SK-N-SH (cell line): ENCODE data around the gene LIMA1. TPM values are rescaled to one million over a fixed set of nuclear protein-coding genes. Genes with fewer than 3 reads are reported as not detected.
"Not testable (repeated sequence)": the region's sequence is repeated elsewhere in the genome, so short reads cannot be mapped to it uniquely, and the experiment has no call there.

Experiments used
- CTCF ChIA-PET: fragments of 300-600, 350-600 bp; formaldehyde crosslinking; extraction: SDS; loops from one replicate; lab custom pipeline; 2021; lab: Yijun Ruan, JAX
- POLR2A ChIA-PET: fragments of 350-600 bp; sonication (Branson Sonifier 250); formaldehyde crosslinking; extraction: SDS; loops from one replicate; lab custom pipeline; 2020; ENCODE audit warnings: antibody characterized with exemption, inconsistent platforms; lab: Yijun Ruan, JAX
- DNase-seq: peaks from one replicate; pipeline ENCODE4 v3.0.0; 2012
- H2AFZ ChIP-seq: fragments of 200-600 bp; sonication (generic); 2 replicates; pipeline ENCODE4 v1.8.1; 2016; ENCODE audit warnings: antibody characterized with exemption, mild to moderate bottlenecking, low read depth
- H3F3A ChIP-seq: fragments of 200-600 bp; sonication (generic); replicated peaks from 2 replicates; pipeline ENCODE3; 2016; ENCODE audit warnings: antibody characterized with exemption, mild to moderate bottlenecking; ENCODE audit not compliant: insufficient read depth
- H3K27ac ChIP-seq, 2 experiments: fragments of 200-500 bp in 1 of 2; fragments of 200-600 bp in 1 of 2; sonication (Bioruptor generic) in 1 of 2; sonication (generic), shearing (Covaris generic) in 1 of 2; 2 replicates each; pipeline versions ENCODE4 v1.5.1 to v1.6.1; 2014 to 2016; ENCODE audit warnings: low read depth in 2 of 2, inconsistent platforms in 1 of 2, low read length in 1 of 2, mild to moderate bottlenecking in 1 of 2, mixed read lengths in 1 of 2
- H3K27me3 ChIP-seq: fragments of 200-600 bp; sonication (generic), shearing (Covaris generic); 2 replicates; pipeline ENCODE4 v1.6.1; 2016; ENCODE audit warnings: mixed run types; ENCODE audit not compliant: insufficient read depth
- H3K36me3 ChIP-seq, 2 experiments: fragments of 200-500 bp in 1 of 2; fragments of 200-600 bp in 1 of 2; sonication (Bioruptor generic) in 1 of 2; sonication (generic) in 1 of 2; replicated peaks in 1 of 2; 2 replicates each; pipeline versions ENCODE3 to v1.5.1; 2014 to 2016; ENCODE audit warnings: low read length in 1 of 2, mild to moderate bottlenecking in 1 of 2; ENCODE audit not compliant: insufficient read depth in 2 of 2, control insufficient read depth in 1 of 2
- H3K4me1 ChIP-seq, 2 experiments: fragments of 200-500 bp in 1 of 2; fragments of 200-600 bp in 1 of 2; sonication (Bioruptor generic) in 1 of 2; sonication (generic), shearing (Covaris generic) in 1 of 2; 2 replicates each; pipeline versions ENCODE4 v1.5.1 to v1.6.1; 2014 to 2016; ENCODE audit warnings: low read depth in 1 of 2, low read length in 1 of 2, mixed run types in 1 of 2; ENCODE audit not compliant: insufficient read depth in 2 of 2, control insufficient read depth in 1 of 2
- H3K4me2 ChIP-seq: fragments of 200-600 bp; sonication (generic), shearing (Covaris generic); 2 replicates; pipeline ENCODE4 v1.6.1; 2017; ENCODE audit warnings: mixed run types
- H3K4me3 ChIP-seq, 2 experiments: fragments of 200-500 bp in 1 of 2; fragments of 200-600 bp in 1 of 2; sonication (Bioruptor generic) in 1 of 2; sonication (generic), shearing (Covaris generic) in 1 of 2; 2 replicates each; pipeline versions ENCODE4 v1.5.1 to v1.8.1; 2014 to 2016; ENCODE audit warnings: low read depth in 2 of 2, inconsistent platforms in 1 of 2, low read length in 1 of 2, mild to moderate bottlenecking in 1 of 2, mixed read lengths in 1 of 2, moderate library complexity in 1 of 2
- H3K79me2 ChIP-seq: fragments of 200-600 bp; sonication (generic); 2 replicates; pipeline ENCODE4 v1.8.1; 2017; ENCODE audit warnings: mild to moderate bottlenecking; ENCODE audit not compliant: insufficient read depth
- H3K9ac ChIP-seq: fragments of 200-600 bp; sonication (generic); 2 replicates; pipeline ENCODE4 v1.6.1; 2017; ENCODE audit warnings: mixed run types
- H3K9me2 ChIP-seq: fragments of 200-600 bp; sonication (generic); 2 replicates; pipeline ENCODE4 v1.6.1; 2017; ENCODE audit warnings: mixed run types
- H3K9me3 ChIP-seq: fragments of 200-600 bp; sonication (generic); 2 replicates; pipeline ENCODE4 v1.6.1; 2017; ENCODE audit warnings: mixed run types, mild to moderate bottlenecking, moderate library complexity
- H4K20me1 ChIP-seq: fragments of 200-600 bp; sonication (generic); 2 replicates; pipeline ENCODE4 v1.6.1; 2017; ENCODE audit warnings: mild to moderate bottlenecking, mixed run types; ENCODE audit not compliant: insufficient read depth
- ELF1 ChIP-seq: IDR thresholded peaks from 2 replicates; pipeline ENCODE4 v1.4.0; 2012
- GATA2 ChIP-seq: sonication (generic); formaldehyde crosslinking; IDR thresholded peaks from 2 replicates; pipeline ENCODE4 v1.5.0; 2020; ENCODE audit warnings: mild to moderate bottlenecking, missing genetic modification reagents
- RCOR1 ChIP-seq: fragments of 150-350 bp; IDR thresholded peaks from 2 replicates; pipeline ENCODE4 v1.6.1; 2017; ENCODE audit warnings: antibody characterized with exemption, low read length
- RFX5 ChIP-seq: IDR thresholded peaks from 2 replicates; pipeline ENCODE4 v1.6.1; 2012; ENCODE audit warnings: mild to moderate bottlenecking, improper control_type of control experiment, low read length
- SIN3A ChIP-seq: IDR thresholded peaks from 2 replicates; pipeline ENCODE4 v1.6.1; 2012; ENCODE audit warnings: low read depth, mild to moderate bottlenecking, low read length, moderate library complexity, borderline replicate concordance
- WGBS: methylation state at CpG from one replicate; pipeline ENCODE4 v1.1.6; 2017; ENCODE audit warnings: low lambda C conversion rate; 5-methylcytosine and 5-hydroxymethylcytosine counted together
- polyA plus RNA-seq, 3 experiments: library from polyadenylated mRNA; depleted of rRNA; stranded (reverse); fragments of >200 nt; gene quantifications; 2 replicates each; pipeline ENCODE4 v1.2.3, GENCODE V29; 2012
- TF ChIP-seq, protein P1 (sequence below): IDR thresholded peaks from 2 replicates; pipeline ENCODE4; 2012
- TF ChIP-seq, protein P2 (sequence below): IDR thresholded peaks from 2 replicates; pipeline ENCODE4 v1.4.0; 2012; ENCODE audit warnings: low read depth, borderline replicate concordance

The LIMA1 gene
- polyA plus RNA-seq, 1 of the 3 experiments (the other 2 are of a cell fraction): 96.6 TPM

DNA sequence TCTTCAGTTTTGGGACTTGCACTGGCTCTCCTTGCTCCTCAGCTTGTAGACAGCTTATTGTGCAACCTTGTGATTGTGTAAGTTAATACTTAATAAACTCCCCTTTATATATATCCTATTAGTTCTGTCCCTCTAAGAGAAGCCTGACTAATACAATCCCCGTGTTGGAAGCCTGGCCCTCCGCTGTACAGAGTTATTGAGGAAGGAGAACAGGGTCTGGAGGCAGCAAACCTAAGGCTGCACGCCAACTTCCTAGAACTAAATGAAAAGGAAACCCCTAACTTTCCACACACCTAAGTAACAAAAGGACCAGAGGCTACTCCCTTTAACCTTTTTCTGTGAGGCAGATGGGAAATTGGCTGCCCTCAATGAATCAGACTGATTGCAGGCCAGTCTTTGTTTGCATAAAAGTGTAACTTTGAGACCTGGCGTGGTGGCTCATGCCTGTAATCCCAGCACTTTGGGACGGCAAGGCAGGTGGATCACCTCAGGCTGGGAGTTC, 42.6 kb upstream of the LIMA1 start (continued):
- TF ChIP-seq ELF1 (no peak), SIN3A (no peak), RFX5 (no peak), RCOR1 (no peak), GATA2 (CRISPR knock-in tag) (no peak)
- TF ChIP-seq, protein P1, sequence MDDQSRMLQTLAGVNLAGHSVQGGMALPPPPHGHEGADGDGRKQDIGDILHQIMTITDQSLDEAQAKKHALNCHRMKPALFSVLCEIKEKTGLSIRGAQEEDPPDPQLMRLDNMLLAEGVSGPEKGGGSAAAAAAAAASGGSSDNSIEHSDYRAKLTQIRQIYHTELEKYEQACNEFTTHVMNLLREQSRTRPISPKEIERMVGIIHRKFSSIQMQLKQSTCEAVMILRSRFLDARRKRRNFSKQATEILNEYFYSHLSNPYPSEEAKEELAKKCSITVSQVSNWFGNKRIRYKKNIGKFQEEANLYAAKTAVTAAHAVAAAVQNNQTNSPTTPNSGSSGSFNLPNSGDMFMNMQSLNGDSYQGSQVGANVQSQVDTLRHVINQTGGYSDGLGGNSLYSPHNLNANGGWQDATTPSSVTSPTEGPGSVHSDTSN: no peak
- TF ChIP-seq, protein P2, sequence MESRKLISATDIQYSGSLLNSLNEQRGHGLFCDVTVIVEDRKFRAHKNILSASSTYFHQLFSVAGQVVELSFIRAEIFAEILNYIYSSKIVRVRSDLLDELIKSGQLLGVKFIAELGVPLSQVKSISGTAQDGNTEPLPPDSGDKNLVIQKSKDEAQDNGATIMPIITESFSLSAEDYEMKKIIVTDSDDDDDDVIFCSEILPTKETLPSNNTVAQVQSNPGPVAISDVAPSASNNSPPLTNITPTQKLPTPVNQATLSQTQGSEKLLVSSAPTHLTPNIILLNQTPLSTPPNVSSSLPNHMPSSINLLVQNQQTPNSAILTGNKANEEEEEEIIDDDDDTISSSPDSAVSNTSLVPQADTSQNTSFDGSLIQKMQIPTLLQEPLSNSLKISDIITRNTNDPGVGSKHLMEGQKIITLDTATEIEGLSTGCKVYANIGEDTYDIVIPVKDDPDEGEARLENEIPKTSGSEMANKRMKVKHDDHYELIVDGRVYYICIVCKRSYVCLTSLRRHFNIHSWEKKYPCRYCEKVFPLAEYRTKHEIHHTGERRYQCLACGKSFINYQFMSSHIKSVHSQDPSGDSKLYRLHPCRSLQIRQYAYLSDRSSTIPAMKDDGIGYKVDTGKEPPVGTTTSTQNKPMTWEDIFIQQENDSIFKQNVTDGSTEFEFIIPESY: no peak
- TF ChIP-seq, all 33 proteins: peak for 0

DNA sequence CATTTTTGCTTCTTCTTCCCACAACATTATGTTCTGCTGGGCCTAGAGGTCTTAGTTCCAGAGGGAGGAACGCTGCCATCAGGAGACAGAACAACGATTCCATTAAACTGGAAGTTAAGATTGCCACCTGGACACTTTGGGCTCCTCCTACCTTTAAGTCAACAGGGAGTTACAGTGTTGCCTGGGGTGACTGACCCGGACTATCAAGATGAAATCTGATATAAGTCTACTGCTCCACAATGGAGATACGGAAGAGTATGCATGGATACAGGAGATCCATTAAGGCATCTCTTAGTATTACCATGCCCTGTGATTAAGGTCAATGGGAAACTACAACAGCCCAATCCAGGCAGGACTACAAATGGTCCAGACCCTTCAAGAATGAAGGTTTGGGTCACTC, 41.5 kb upstream of the LIMA1 start:
- H2AFZ ChIP-seq, H3K4me1 ChIP-seq, H4K20me1 ChIP-seq, H3K9me2 ChIP-seq, H3K9ac ChIP-seq, H3K27ac ChIP-seq, DNase-seq, H3F3A ChIP-seq, H3K4me3 ChIP-seq, H3K9me3 ChIP-seq, H3K4me2 ChIP-seq, H3K27me3 ChIP-seq, H3K36me3 ChIP-seq, CTCF ChIA-PET, H3K79me2 ChIP-seq, POLR2A ChIA-PET: not testable (repeated sequence)
- 91% methylated on average over 4 of the region's 4 CpGs for WGBS

DNA sequence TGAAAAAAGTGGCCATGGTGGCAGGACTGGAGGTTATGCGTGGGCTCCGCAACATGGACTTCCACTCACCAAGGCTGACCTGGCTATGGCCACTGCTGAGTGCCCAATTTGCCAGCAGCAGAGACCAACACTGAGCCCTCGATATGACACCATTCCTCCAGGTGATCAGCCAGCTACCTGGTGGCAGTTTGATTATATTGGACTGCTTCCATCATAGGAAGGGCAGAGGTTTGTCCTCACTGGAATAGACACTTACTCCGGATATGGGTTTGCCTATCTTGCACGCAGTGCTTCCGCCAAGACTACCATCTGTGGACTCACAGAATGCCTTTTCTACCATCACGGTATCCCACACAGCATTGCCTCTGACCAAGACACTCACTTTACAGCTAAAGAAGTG, 40.8 kb upstream of the LIMA1 start:
- DNase-seq, H3K27ac ChIP-seq, H3K9me2 ChIP-seq, H3F3A ChIP-seq, H2AFZ ChIP-seq, H3K4me1 ChIP-seq, H3K9ac ChIP-seq, H4K20me1 ChIP-seq, H3K4me2 ChIP-seq, H3K9me3 ChIP-seq, H3K27me3 ChIP-seq, H3K4me3 ChIP-seq, H3K79me2 ChIP-seq, H3K36me3 ChIP-seq, POLR2A ChIA-PET, CTCF ChIA-PET: not testable (repeated sequence)
- WGBS: 84% methylated on average over 5 of the region's 7 CpGs
